Stimulated activated CD8-positive, alpha-beta memory T cell treated with anti-CD3 and anti-CD28 coated beads, Interleukin-15, amount 100 ng/mL, for 48 hours (primary cell): ENCODE data around the gene TAMALIN.

ENCODE experiments used
- DNase-seq, 2 donors: peaks; one replicate each; pipeline ENCODE4 v3.0.0-alpha.2; 2020; ENCODE audit warnings: low read depth in 2 of 2

Gene TAMALIN

GRCh38 chr12:52013626-52014310 lies 7.0 kb downstream of the TAMALIN start:
- no peak for DNase-seq

- no peak for DNase-seq
Observed at GRCh38 chr12:52014567-52015530, 8.1 kb downstream of the TAMALIN start.

- no peak for DNase-seq
Observed at GRCh38 chr12:52015532-52016041, 8.8 kb downstream of the TAMALIN start.

GRCh38 chr12:52018433-52019112 lies 11.8 kb downstream of the TAMALIN start:
- DNase-seq, result no peak

- DNase-seq, result no peak
Observed at GRCh38 chr12:52019113-52019770, 12.5 kb downstream of the TAMALIN start.

- peak; percentile 35 to 44 for DNase-seq
Observed at GRCh38 chr12:52020539-52021336, 14.0 kb downstream of the TAMALIN start.

GRCh38 chr12:52022841-52023181 lies 16.1 kb downstream of the TAMALIN start:
- DNase-seq, result peak in 1 of 2 donors; percentile 21

GRCh38 chr12:52023182-52023975 lies 16.6 kb downstream of the TAMALIN start:
- peak; percentile 85 for DNase-seq

- no peak for DNase-seq
Observed at GRCh38 chr12:52023976-52024688, 17.4 kb downstream of the TAMALIN start.

GRCh38 chr12:52024845-52025230 lies 18.1 kb downstream of the TAMALIN start:
- DNase-seq, result peak; percentile 36 to 56

GRCh38 chr12:52026263-52026662 lies 19.5 kb downstream of the TAMALIN start:
- DNase-seq, result no peak

- no peak for DNase-seq
Observed at GRCh38 chr12:52027085-52027843, 20.5 kb downstream of the TAMALIN start.

- DNase-seq, result no peak
Observed at GRCh38 chr12:52029685-52030084, 22.9 kb downstream of the TAMALIN start.

- no peak for DNase-seq
Observed at GRCh38 chr12:52032446-52032803, 25.7 kb downstream of the TAMALIN start.

- peak; percentile 92 to 93 for DNase-seq
Observed at GRCh38 chr12:52032804-52033445, 26.2 kb downstream of the TAMALIN start.

GRCh38 chr12:52033446-52034140 lies 26.8 kb downstream of the TAMALIN start:
- DNase-seq, result no peak

GRCh38 chr12:52035190-52035589 lies 28.4 kb downstream of the TAMALIN start:
- DNase-seq, result no peak

GRCh38 chr12:52035926-52036325 lies 29.2 kb downstream of the TAMALIN start:
- no peak for DNase-seq
